ENCODE results near the gene VWA1.
"Not testable (repeated sequence)": the region's sequence is repeated elsewhere in the genome, so short reads cannot be mapped to it uniquely, and the experiment has no call there.

Gene VWA1

GRCh38 chr1:1435911-1436629 is 580 bp downstream of the VWA1 start:
- no peak for DNase-seq (ENCODE audit: low read depth, low spot score)

- DNase-seq (ENCODE audit: low read depth, low spot score): no peak
Measured at GRCh38 chr1:1436630-1437032, 1.1 kb downstream of the VWA1 start.

- no peak for DNase-seq (ENCODE audit: low read depth, low spot score)
Measured at GRCh38 chr1:1437033-1437903, 1.8 kb downstream of the VWA1 start.

GRCh38 chr1:1437904-1438376 is 2.5 kb downstream of the VWA1 start:
- DNase-seq (ENCODE audit: low read depth, low spot score): no peak

- DNase-seq (ENCODE audit: low read depth, low spot score): no peak
Measured at GRCh38 chr1:1438531-1439381, 3.3 kb downstream of the VWA1 start.

- no peak for DNase-seq (ENCODE audit: low read depth, low spot score)
Measured at GRCh38 chr1:1439546-1440261, 4.2 kb downstream of the VWA1 start.

- no peak for DNase-seq (ENCODE audit: low read depth, low spot score)
Measured at GRCh38 chr1:1440262-1441001, 4.9 kb downstream of the VWA1 start.

- DNase-seq (ENCODE audit: low read depth, low spot score): no peak
Measured at GRCh38 chr1:1441002-1441888, 5.8 kb downstream of the VWA1 start.

GRCh38 chr1:1442069-1442770 is 6.7 kb downstream of the VWA1 start:
- DNase-seq (ENCODE audit: low read depth, low spot score): no peak

GRCh38 chr1:1446631-1447030 is 11.1 kb downstream of the VWA1 start:
- DNase-seq (ENCODE audit: low read depth, low spot score): not testable (repeated sequence)

- no peak for DNase-seq (ENCODE audit: low read depth, low spot score)
Measured at GRCh38 chr1:1449099-1449739, 13.7 kb downstream of the VWA1 start, which contains the start of gene ATAD3C. ATAD3C (plus strand) TSS chr1:1449689; CDS start chr1:1450684, 995 bp downstream.

GRCh38 chr1:1450616-1451015 is 15.1 kb downstream of the VWA1 start:
- DNase-seq (ENCODE audit: low read depth, low spot score): not testable (repeated sequence)

- no peak for DNase-seq (ENCODE audit: low read depth, low spot score)
Measured at GRCh38 chr1:1451696-1452364, 16.3 kb downstream of the VWA1 start.

- DNase-seq (ENCODE audit: low read depth, low spot score): not testable (repeated sequence)
Measured at GRCh38 chr1:1452365-1452739, 16.9 kb downstream of the VWA1 start.

GRCh38 chr1:1452882-1453281 is 17.4 kb downstream of the VWA1 start:
- DNase-seq (ENCODE audit: low read depth, low spot score): no peak

GRCh38 chr1:1454286-1455056 is 19.0 kb downstream of the VWA1 start:
- DNase-seq (ENCODE audit: low read depth, low spot score): not testable (repeated sequence)

- DNase-seq (ENCODE audit: low read depth, low spot score): no peak
Measured at GRCh38 chr1:1455366-1455884, 19.9 kb downstream of the VWA1 start.
